Measurements from ENCODE around the gene COL4A1. TPM values are rescaled to one million over a fixed set of nuclear protein-coding genes. Genes with fewer than 3 reads are reported as not detected.

COL4A1 gene
- total RNA-seq, 6 donors from 2014 or later = 81.7 to 309 (median 167) TPM

- no peaks in the 10 kb centered on the region for H3K9me3 ChIP-seq
- peaks cover 4 to 20% (median 17%) of the 10 kb centered on the region in 4 donors for H3K4me1 ChIP-seq
- WGBS, 2 donors = 55 to 68% methylated on average over 11 of the region's 11 CpGs
- TF ChIP-seq CTCF (IDR thresholded peaks at IDR 0.05) = no peak
- TF ChIP-seq POLR2A (IDR thresholded peaks at IDR 0.05) = no peak
- TF ChIP-seq POLR2AphosphoS5 (IDR thresholded peaks at IDR 0.05) = no peak
- no peak for TF ChIP-seq EP300 (IDR thresholded peaks at IDR 0.05)
- H3K36me3 ChIP-seq = peaks cover 0 to 10% (median 0%) of the 10 kb centered on the region in 4 donors
- peak overlapping the region in 3 of 4 donors; percentile 23 to 32 (median 24) for H3K27ac ChIP-seq
- H3K27me3 ChIP-seq = no peaks in the 10 kb centered on the region
- no peak for ATAC-seq (ENCODE audit: low FRiP score in 2 of 2)
- no peak for DNase-seq
- no peak overlapping the region for H3K4me3 ChIP-seq
These were observed 24.4 kb upstream of the COL4A1 start for GRCh38 chr13:110331362-110331761.

- DNase-seq (peak in 1 of 2 donors; percentile 68), ATAC-seq (ENCODE audit: low FRiP score in 2 of 2) (no peak)
- 89 to 92% methylated on average over 11 of the region's 11 CpGs for WGBS, 2 donors
- Histone ChIP-seq H3K27ac (peak overlapping the region in 3 of 4 donors; percentile 12 to 31 (median 24)), H3K27me3 (no peaks in the 10 kb centered on the region), H3K9me3 (no peaks in the 10 kb centered on the region), H3K36me3 (peaks cover 0 to 10% (median 0%) of the 10 kb centered on the region in 4 donors), H3K4me3 (no peak overlapping the region), H3K4me1 (peaks cover 4 to 21% (median 19%) of the 10 kb centered on the region in 4 donors)
- TF ChIP-seq POLR2A (IDR thresholded peaks at IDR 0.05) = no peak
- TF ChIP-seq CTCF (IDR thresholded peaks at IDR 0.05) = no peak
- no peak for TF ChIP-seq EP300 (IDR thresholded peaks at IDR 0.05)
- no peak for TF ChIP-seq POLR2AphosphoS5 (IDR thresholded peaks at IDR 0.05)
These were observed 23.6 kb upstream of the COL4A1 start for GRCh38 chr13:110330491-110331011.

GRCh38 chr13:110329798-110330461, 23.0 kb upstream of the COL4A1 start:
- Histone ChIP-seq H3K27ac (peak overlapping the region in 3 of 4 donors; percentile 12 to 34 (median 31)), H3K4me1 (peaks cover 4 to 26% (median 21%) of the 10 kb centered on the region in 4 donors), H3K36me3 (peaks cover 0 to 9% (median 0%) of the 10 kb centered on the region in 4 donors), H3K4me3 (no peak overlapping the region), H3K27me3 (no peaks in the 10 kb centered on the region), H3K9me3 (no peaks in the 10 kb centered on the region)
- ATAC-seq (ENCODE audit: low FRiP score in 2 of 2) = no peak
- no peak for TF ChIP-seq POLR2AphosphoS5 (IDR thresholded peaks at IDR 0.05)
- TF ChIP-seq CTCF (IDR thresholded peaks at IDR 0.05) = no peak
- no peak for TF ChIP-seq POLR2A (IDR thresholded peaks at IDR 0.05)
- TF ChIP-seq EP300 (IDR thresholded peaks at IDR 0.05) = no peak
- no peak for DNase-seq
- 87 to 88% methylated on average over 21 of the region's 21 CpGs for WGBS, 2 donors

GRCh38 chr13:110329258-110329657, 22.3 kb upstream of the COL4A1 start:
- no peak for ATAC-seq (ENCODE audit: low FRiP score in 2 of 2)
- TF ChIP-seq EP300 (IDR thresholded peaks at IDR 0.05) (no peak), CTCF (IDR thresholded peaks at IDR 0.05) (no peak), POLR2AphosphoS5 (IDR thresholded peaks at IDR 0.05) (no peak), POLR2A (IDR thresholded peaks at IDR 0.05) (no peak)
- no peak for DNase-seq
- Histone ChIP-seq H3K27ac (peak overlapping the region in 1 of 4 donors; percentile 34), H3K36me3 (peaks cover 0 to 6% (median 0%) of the 10 kb centered on the region in 4 donors), H3K27me3 (no peaks in the 10 kb centered on the region), H3K9me3 (no peaks in the 10 kb centered on the region), H3K4me3 (no peak overlapping the region), H3K4me1 (peaks cover 10 to 32% (median 27%) of the 10 kb centered on the region in 4 donors)
- WGBS, 2 donors = 77 to 83% methylated on average over 6 of the region's 6 CpGs

Measured in upper lobe of left lung (tissue), 6 donors.